HepG2 (cell line): ENCODE results near the gene SERPINF2. TPM values are rescaled to one million over a fixed set of nuclear protein-coding genes. Genes with fewer than 3 reads are reported as not detected.

Experiments
- ASH2L ChIP-seq: fragments of 300-600, 200-600 bp; sonication (generic); IDR thresholded peaks from 2 replicates; pipeline ENCODE4 v1.7.0; 2017; ENCODE audit warnings: low read depth, mild to moderate bottlenecking, moderate library complexity, mixed read lengths, low read length; ENCODE audit not compliant: insufficient read length
- ESRRA ChIP-seq: sonication (generic); formaldehyde crosslinking; IDR thresholded peaks from 2 replicates; pipeline ENCODE4 v1.5.1; 2020; ENCODE audit warnings: mild to moderate bottlenecking, low read depth, missing genetic modification reagents
- FOXK1 ChIP-seq: sonication (generic); formaldehyde crosslinking; IDR thresholded peaks from 2 replicates; pipeline ENCODE4 v1.4.0; 2020; ENCODE audit warnings: low read depth, missing genetic modification reagents, borderline replicate concordance
- HNRNPH1 ChIP-seq: fragments of 200-400 bp; formaldehyde crosslinking; optimal IDR thresholded peaks from 2 replicates; pipeline ENCODE3; 2017; ENCODE audit warnings: mild to moderate bottlenecking, low read depth, low read length
- JARID2 ChIP-seq: sonication (generic); formaldehyde crosslinking; IDR thresholded peaks from 2 replicates; pipeline ENCODE4 v1.8.1; 2023; ENCODE audit warnings: missing genetic modification reagents, inconsistent platforms; ENCODE audit not compliant: insufficient replicate concordance
- NKX3-1 ChIP-seq: sonication (generic); formaldehyde crosslinking; IDR thresholded peaks from 2 replicates; pipeline ENCODE4 v1.5.0; 2020; ENCODE audit warnings: missing genetic modification reagents
- ZBTB7B ChIP-seq: sonication (generic); formaldehyde crosslinking; IDR thresholded peaks from 2 replicates; pipeline ENCODE4 v1.4.0; 2020; ENCODE audit warnings: missing genetic modification reagents
- ZNF773 ChIP-seq: sonication (generic); formaldehyde crosslinking; IDR thresholded peaks from 2 replicates; pipeline ENCODE4 v1.4.0; 2020; ENCODE audit warnings: missing genetic modification reagents, borderline replicate concordance
- polyA plus RNA-seq, 8 experiments: library from polyadenylated mRNA; depleted of rRNA in 3 of 8; stranded (reverse) in 7 of 8; unstranded in 1 of 8; fragments of >200 nt; fragmentation: Illumina TruSeq in 4 of 8; extraction: Trizol in 4 of 8; gene quantifications; 2 replicates each; pipeline versions ENCODE4 v1.2.1 to v1.2.3, GENCODE V29; 2011 to 2016; ENCODE audit warnings: low read depth in 4 of 8, missing spikeins in 1 of 8, mixed read lengths in 1 of 8; ENCODE audit not compliant: insufficient read depth in 1 of 8
- total RNA-seq, 5 experiments: library from RNA; depleted of rRNA; stranded (reverse); fragments of >200 nt; fragmentation: Illumina TruSeq; extraction: Trizol; gene quantifications; 2 replicates each; pipeline ENCODE4 v1.2.3, GENCODE V29; 2016; ENCODE audit warnings: low read depth in 1 of 5
- TF ChIP-seq, protein P1 (sequence below), 2 experiments: sonication (generic) in 1 of 2; formaldehyde crosslinking in 1 of 2; IDR thresholded peaks; 2 replicates each; pipeline versions ENCODE4 v1.4.0 to v1.6.1; 2016 to 2020; ENCODE audit warnings: borderline replicate concordance in 1 of 2, low read depth in 1 of 2, mild to moderate bottlenecking in 1 of 2, missing genetic modification reagents in 1 of 2
- TF ChIP-seq, protein P2 (sequence below): sonication (generic); formaldehyde crosslinking; IDR thresholded peaks from 2 replicates; pipeline ENCODE4 v1.5.0; 2020; ENCODE audit warnings: mild to moderate bottlenecking, missing genetic modification reagents
- TF ChIP-seq, protein P3 (sequence below): sonication (generic); formaldehyde crosslinking; IDR thresholded peaks from 2 replicates; pipeline ENCODE4 v1.4.0; 2020; ENCODE audit warnings: missing genetic modification reagents
- TF ChIP-seq, protein P4 (sequence below): IDR thresholded peaks from 2 replicates; pipeline ENCODE4 v1.6.1; 2016; ENCODE audit warnings: control low read depth
- TF ChIP-seq, protein P5 (sequence below): IDR thresholded peaks from 2 replicates; pipeline ENCODE4 v1.6.1; 2012; ENCODE audit warnings: low read depth, low read length, improper control_type of control experiment

The SERPINF2 gene
- total and polyA plus RNA-seq, 2 of the 13 experiments (the other 11 are each of a cell fraction or from before 2014, with no cell fraction given): 309 to 548 TPM

DNA sequence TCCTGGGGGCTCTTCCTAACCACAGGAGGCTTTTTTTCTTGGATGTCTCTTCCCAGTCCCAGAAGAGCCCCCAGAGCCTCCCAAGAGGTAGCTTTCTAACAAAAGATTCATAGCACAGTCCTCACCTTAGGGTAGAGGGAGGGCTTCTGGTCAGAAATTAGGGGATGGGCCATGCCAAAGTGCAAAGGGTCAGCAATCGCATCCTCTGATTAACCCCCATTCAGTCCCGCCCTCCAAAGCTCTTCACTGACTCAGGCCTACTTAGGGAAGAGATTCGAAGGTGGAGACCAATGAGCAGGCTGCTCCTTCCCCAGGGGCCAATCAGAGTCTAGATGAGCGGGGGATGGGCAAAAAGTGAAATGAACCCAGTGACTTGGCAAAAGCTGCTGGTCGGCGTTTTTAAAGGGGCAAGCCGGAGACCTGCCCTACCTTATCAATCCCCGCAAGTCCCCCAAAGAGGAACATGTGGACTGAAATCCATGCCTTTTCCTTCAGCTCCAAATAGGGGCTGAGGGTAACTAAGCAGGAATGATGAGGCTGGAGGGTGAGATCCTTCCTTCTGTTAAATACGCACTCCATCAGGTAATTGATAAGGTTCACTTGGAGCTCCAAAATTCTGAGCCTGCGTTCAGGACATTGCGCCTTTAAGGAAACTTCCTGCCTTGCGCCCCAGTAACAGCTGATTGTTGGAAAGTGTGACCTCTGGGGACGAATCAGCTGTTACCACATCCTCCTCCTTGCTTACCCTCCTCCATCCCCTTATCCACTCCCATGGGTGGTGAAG lies 25.6 kb upstream of the SERPINF2 start (continued):
- TF ChIP-seq, protein P1, sequence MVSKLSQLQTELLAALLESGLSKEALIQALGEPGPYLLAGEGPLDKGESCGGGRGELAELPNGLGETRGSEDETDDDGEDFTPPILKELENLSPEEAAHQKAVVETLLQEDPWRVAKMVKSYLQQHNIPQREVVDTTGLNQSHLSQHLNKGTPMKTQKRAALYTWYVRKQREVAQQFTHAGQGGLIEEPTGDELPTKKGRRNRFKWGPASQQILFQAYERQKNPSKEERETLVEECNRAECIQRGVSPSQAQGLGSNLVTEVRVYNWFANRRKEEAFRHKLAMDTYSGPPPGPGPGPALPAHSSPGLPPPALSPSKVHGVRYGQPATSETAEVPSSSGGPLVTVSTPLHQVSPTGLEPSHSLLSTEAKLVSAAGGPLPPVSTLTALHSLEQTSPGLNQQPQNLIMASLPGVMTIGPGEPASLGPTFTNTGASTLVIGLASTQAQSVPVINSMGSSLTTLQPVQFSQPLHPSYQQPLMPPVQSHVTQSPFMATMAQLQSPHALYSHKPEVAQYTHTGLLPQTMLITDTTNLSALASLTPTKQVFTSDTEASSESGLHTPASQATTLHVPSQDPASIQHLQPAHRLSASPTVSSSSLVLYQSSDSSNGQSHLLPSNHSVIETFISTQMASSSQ (IDR thresholded peaks at IDR 0.05; ENCODE audit: low read depth): peak; percentile 43; the same call in 1 of the 2 replicates
- TF ChIP-seq, protein P1 (CRISPR knock-in tag; IDR thresholded peaks at IDR 0.05; ENCODE audit: borderline replicate concordance): no peak
- TF ChIP-seq NKX3-1 (CRISPR knock-in tag): no peak
- TF ChIP-seq ZBTB7B: peak; percentile 64; the same call in 1 of the 2 replicates
- TF ChIP-seq ZNF773 (CRISPR knock-in tag): no peak
- TF ChIP-seq ESRRA (CRISPR knock-in tag): no peak
- TF ChIP-seq, protein P2, sequence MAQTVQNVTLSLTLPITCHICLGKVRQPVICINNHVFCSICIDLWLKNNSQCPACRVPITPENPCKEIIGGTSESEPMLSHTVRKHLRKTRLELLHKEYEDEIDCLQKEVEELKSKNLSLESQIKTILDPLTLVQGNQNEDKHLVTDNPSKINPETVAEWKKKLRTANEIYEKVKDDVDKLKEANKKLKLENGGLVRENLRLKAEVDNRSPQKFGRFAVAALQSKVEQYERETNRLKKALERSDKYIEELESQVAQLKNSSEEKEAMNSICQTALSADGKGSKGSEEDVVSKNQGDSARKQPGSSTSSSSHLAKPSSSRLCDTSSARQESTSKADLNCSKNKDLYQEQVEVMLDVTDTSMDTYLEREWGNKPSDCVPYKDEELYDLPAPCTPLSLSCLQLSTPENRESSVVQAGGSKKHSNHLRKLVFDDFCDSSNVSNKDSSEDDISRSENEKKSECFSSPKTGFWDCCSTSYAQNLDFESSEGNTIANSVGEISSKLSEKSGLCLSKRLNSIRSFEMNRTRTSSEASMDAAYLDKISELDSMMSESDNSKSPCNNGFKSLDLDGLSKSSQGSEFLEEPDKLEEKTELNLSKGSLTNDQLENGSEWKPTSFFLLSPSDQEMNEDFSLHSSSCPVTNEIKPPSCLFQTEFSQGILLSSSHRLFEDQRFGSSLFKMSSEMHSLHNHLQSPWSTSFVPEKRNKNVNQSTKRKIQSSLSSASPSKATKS (CRISPR knock-in tag): no peak
- TF ChIP-seq JARID2 (CRISPR knock-in tag): no peak
- no peak for TF ChIP-seq HNRNPH1
- TF ChIP-seq, protein P3, sequence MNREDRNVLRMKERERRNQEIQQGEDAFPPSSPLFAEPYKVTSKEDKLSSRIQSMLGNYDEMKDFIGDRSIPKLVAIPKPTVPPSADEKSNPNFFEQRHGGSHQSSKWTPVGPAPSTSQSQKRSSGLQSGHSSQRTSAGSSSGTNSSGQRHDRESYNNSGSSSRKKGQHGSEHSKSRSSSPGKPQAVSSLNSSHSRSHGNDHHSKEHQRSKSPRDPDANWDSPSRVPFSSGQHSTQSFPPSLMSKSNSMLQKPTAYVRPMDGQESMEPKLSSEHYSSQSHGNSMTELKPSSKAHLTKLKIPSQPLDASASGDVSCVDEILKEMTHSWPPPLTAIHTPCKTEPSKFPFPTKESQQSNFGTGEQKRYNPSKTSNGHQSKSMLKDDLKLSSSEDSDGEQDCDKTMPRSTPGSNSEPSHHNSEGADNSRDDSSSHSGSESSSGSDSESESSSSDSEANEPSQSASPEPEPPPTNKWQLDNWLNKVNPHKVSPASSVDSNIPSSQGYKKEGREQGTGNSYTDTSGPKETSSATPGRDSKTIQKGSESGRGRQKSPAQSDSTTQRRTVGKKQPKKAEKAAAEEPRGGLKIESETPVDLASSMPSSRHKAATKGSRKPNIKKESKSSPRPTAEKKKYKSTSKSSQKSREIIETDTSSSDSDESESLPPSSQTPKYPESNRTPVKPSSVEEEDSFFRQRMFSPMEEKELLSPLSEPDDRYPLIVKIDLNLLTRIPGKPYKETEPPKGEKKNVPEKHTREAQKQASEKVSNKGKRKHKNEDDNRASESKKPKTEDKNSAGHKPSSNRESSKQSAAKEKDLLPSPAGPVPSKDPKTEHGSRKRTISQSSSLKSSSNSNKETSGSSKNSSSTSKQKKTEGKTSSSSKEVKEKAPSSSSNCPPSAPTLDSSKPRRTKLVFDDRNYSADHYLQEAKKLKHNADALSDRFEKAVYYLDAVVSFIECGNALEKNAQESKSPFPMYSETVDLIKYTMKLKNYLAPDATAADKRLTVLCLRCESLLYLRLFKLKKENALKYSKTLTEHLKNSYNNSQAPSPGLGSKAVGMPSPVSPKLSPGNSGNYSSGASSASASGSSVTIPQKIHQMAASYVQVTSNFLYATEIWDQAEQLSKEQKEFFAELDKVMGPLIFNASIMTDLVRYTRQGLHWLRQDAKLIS (CRISPR knock-in tag): no peak
- peak; percentile 42 for TF ChIP-seq ASH2L
- TF ChIP-seq, protein P4, sequence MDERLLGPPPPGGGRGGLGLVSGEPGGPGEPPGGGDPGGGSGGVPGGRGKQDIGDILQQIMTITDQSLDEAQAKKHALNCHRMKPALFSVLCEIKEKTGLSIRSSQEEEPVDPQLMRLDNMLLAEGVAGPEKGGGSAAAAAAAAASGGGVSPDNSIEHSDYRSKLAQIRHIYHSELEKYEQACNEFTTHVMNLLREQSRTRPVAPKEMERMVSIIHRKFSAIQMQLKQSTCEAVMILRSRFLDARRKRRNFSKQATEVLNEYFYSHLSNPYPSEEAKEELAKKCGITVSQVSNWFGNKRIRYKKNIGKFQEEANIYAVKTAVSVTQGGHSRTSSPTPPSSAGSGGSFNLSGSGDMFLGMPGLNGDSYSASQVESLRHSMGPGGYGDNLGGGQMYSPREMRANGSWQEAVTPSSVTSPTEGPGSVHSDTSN (CRISPR knock-in tag): no peak
- TF ChIP-seq, protein P5, sequence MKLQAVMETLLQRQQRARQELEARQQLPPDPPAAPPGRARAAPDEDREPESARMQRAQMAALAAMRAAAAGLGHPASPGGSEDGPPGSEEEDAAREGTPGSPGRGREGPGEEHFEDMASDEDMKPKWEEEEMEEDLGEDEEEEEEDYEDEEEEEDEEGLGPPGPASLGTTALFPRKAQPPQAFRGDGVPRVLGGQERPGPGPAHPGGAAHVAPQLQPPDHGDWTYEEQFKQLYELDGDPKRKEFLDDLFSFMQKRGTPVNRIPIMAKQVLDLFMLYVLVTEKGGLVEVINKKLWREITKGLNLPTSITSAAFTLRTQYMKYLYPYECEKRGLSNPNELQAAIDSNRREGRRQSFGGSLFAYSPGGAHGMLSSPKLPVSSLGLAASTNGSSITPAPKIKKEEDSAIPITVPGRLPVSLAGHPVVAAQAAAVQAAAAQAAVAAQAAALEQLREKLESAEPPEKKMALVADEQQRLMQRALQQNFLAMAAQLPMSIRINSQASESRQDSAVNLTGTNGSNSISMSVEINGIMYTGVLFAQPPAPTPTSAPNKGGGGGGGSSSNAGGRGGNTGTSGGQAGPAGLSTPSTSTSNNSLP: peak; percentile 83; the same call in 1 of the 2 replicates
- no peak; the same call in 1 of the 2 replicates for TF ChIP-seq FOXK1 (CRISPR knock-in tag)
